Neural progenitor cell (in vitro differentiated cells): ENCODE results near the gene SLC9C1.

Source experiments
- CTCF ChIP-seq: fragments of 200-600 bp; sonication (generic); IDR thresholded peaks from 2 replicates; pipeline ENCODE4 v1.5.1; 2017; ENCODE audit warnings: antibody characterized with exemption, mild to moderate bottlenecking
- EZH2 ChIP-seq: fragments of 200-600 bp; sonication (generic); IDR thresholded peaks from 2 replicates; pipeline ENCODE4 v1.6.1; 2017; ENCODE audit warnings: antibody characterized with exemption, mild to moderate bottlenecking, moderate library complexity
- EZH2phosphoT487 ChIP-seq: fragments of 200-600 bp; sonication (generic); IDR thresholded peaks from 2 replicates; pipeline ENCODE4 v1.6.1; 2017; ENCODE audit warnings: antibody characterized with exemption

DNA sequence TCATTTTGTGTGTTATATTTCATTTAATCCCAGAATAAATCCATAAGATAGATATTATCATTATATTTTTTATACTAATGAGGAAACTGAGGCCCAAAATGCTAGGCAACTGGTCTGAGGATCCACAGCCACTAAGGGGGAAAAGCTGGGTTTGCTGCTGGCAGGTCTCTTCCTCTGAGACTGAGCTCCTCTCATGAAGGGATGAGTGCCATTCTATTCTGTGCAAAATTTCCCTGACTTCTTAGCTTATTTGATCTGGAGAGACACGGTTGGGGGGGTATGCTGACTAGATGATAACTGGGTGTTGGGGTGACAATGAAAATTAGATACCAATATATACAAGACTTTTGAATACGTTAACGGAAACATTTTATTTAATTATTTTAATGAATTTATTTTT lies 162.9 kb downstream of the SLC9C1 start:
- TF ChIP-seq EZH2 (no peak), CTCF (no peak), EZH2phosphoT487 (no peak)
